K562 (cell line): ENCODE measurements around the gene FGF5. TPM values are rescaled to one million over a fixed set of nuclear protein-coding genes. Genes with fewer than 3 reads are reported as not detected.
A peak's percentile ranks its signal among the peaks of the same experiment; 100 is the strongest.

Experiments used
- ATAC-seq: fragments of 200-7000 bp; cut with Tn5 transposase; 3 replicates; pipeline ENCODE4 v1.9.1; 2020; ENCODE audit warnings: moderate library complexity
- BruUV-seq: library from RNA; stranded (reverse); fragments of 400-500 nt; replicated peaks from 2 replicates; lab custom pipeline; 2021; lab: Mats Ljungman, UMichigan
- CTCF ChIA-PET: fragments of 300-600 bp; formaldehyde crosslinking; extraction: SDS; loops from one replicate; lab custom pipeline; 2021; ENCODE audit warnings: low intra/inter-chr PET ratio; lab: Yijun Ruan, JAX
- POLR2A ChIA-PET: fragments of 300-600, 350-650 bp; sonication (Branson Sonifier 250); formaldehyde crosslinking; extraction: SDS; loops from one replicate; lab custom pipeline; 2021; ENCODE audit warnings: antibody characterized with exemption, inconsistent platforms; lab: Yijun Ruan, JAX
- DNase-seq, 4 experiments: peaks; one replicate each; pipeline versions ENCODE4 v3.0.0 to v3.0.0-alpha.2; 2011 to 2018; ENCODE audit warnings: low spot score in 3 of 4, mixed read lengths in 3 of 4; ENCODE audit errors: extremely low read depth in 1 of 4
- FAIRE-seq: peaks from 2 replicates; lab custom pipeline; 2011; peaks lifted over from hg19 to GRCh38; lab: Jason Lieb, UNC
- H2AFZ ChIP-seq: 2 replicates; pipeline ENCODE4 v1.6.0; 2011; ENCODE audit warnings: low read depth, low read length, control low read depth, inconsistent platforms
- H3K27ac ChIP-seq: fragments of 200-600 bp; 3 replicates; pipeline ENCODE4 v1.8.0; 2011; ENCODE audit warnings: low read depth, mild to moderate bottlenecking, control low read depth, inconsistent platforms, low read length, moderate library complexity, mixed read lengths; ENCODE audit errors: extremely low read depth
- H3K27me3 ChIP-seq, 2 experiments: fragments of 300-600 bp in 1 of 2; 2 replicates in 1 of 2; 3 replicates in 1 of 2; pipeline versions ENCODE4 v1.6.0 to v1.8.0; 2011; ENCODE audit warnings: inconsistent platforms in 2 of 2, low read length in 2 of 2, mild to moderate bottlenecking in 1 of 2, mixed read lengths in 1 of 2, moderate library complexity in 1 of 2; ENCODE audit not compliant: control insufficient read depth in 2 of 2, insufficient read depth in 2 of 2
- H3K36me3 ChIP-seq: fragments of 300-600 bp; 3 replicates; pipeline ENCODE4 v1.8.0; 2011; ENCODE audit warnings: mild to moderate bottlenecking, low read length, inconsistent platforms; ENCODE audit not compliant: control insufficient read depth, insufficient read depth
- H3K4me1 ChIP-seq, 2 experiments: fragments of 200-600 bp in 1 of 2; replicated peaks in 1 of 2; 2 replicates in 1 of 2; 3 replicates in 1 of 2; pipeline versions ENCODE4 v1.5.1 to v1.8.0; 2011; ENCODE audit warnings: inconsistent platforms in 2 of 2, low read length in 2 of 2, mild to moderate bottlenecking in 1 of 2, mixed read lengths in 1 of 2, moderate library complexity in 1 of 2; ENCODE audit not compliant: control insufficient read depth in 2 of 2, insufficient read depth in 2 of 2
- H3K4me2 ChIP-seq: 2 replicates; pipeline ENCODE4 v1.6.1; 2011; ENCODE audit warnings: low read length, control low read depth, inconsistent platforms, mixed read lengths; ENCODE audit not compliant: insufficient read depth
- H3K4me3 ChIP-seq: fragments of 200-600 bp; sonication (generic), shearing (Covaris generic); 2 replicates; pipeline ENCODE4 v1.5.1; 2016; ENCODE audit warnings: control low read depth, inconsistent platforms
- H3K79me2 ChIP-seq: fragments of 200-600 bp; 3 replicates; pipeline ENCODE4 v1.8.0; 2011; ENCODE audit warnings: low read length, inconsistent platforms; ENCODE audit not compliant: control insufficient read depth, insufficient read depth
- H3K9ac ChIP-seq, 2 experiments: 2 replicates each; pipeline versions ENCODE4 v1.6.0 to v1.6.1; 2011; ENCODE audit warnings: low read depth in 2 of 2, low read length in 2 of 2, control low read depth in 1 of 2, inconsistent platforms in 1 of 2, mild to moderate bottlenecking in 1 of 2, mixed read lengths in 1 of 2; ENCODE audit not compliant: insufficient read depth in 1 of 2
- H3K9me1 ChIP-seq: one replicate; pipeline ENCODE4 v1.6.0; 2011; ENCODE audit warnings: inconsistent platforms, mild to moderate bottlenecking, low read length, moderate library complexity; ENCODE audit not compliant: control insufficient read depth, insufficient read depth
- H3K9me3 ChIP-seq: replicated peaks from 2 replicates; pipeline ENCODE4 v1.5.1; 2011; ENCODE audit warnings: low read depth, low read length, inconsistent platforms; ENCODE audit not compliant: control insufficient read depth, insufficient read depth
- H4K20me1 ChIP-seq: replicated peaks from 2 replicates; pipeline ENCODE4 v1.6.1; 2011; ENCODE audit warnings: low read length, inconsistent platforms, mixed read lengths; ENCODE audit not compliant: control insufficient read depth, insufficient read depth
- BRCA1 ChIP-seq, 2 experiments: fragments of 450-650 bp in 1 of 2; sonication (generic) in 1 of 2; formaldehyde crosslinking in 1 of 2; IDR thresholded peaks; 2 replicates each; pipeline versions ENCODE4 v1.5.0 to v1.6.1; 2017 to 2020; ENCODE audit warnings: mild to moderate bottlenecking in 1 of 2, missing genetic modification reagents in 1 of 2
- HMGN3 ChIP-seq: IDR thresholded peaks from 2 replicates; pipeline ENCODE4 v1.6.1; 2011; ENCODE audit warnings: borderline replicate concordance, low read depth, mild to moderate bottlenecking, mixed read lengths, low read length; ENCODE audit not compliant: insufficient read length; ENCODE audit errors: extremely low read depth
- KDM4B ChIP-seq, 2 experiments: fragments of 450-650 bp in 1 of 2; sonication (generic) in 1 of 2; IDR thresholded peaks; 2 replicates each; pipeline ENCODE4 v1.6.1; 2016 to 2017; ENCODE audit warnings: borderline replicate concordance in 2 of 2, antibody characterized with exemption in 1 of 2, low read depth in 1 of 2, mild to moderate bottlenecking in 1 of 2
- MEF2A ChIP-seq: IDR thresholded peaks from 2 replicates; pipeline ENCODE4 v1.6.1; 2011; ENCODE audit warnings: low read depth, mild to moderate bottlenecking, low read length, moderate library complexity; ENCODE audit not compliant: control insufficient read depth
- PRMT5 ChIP-seq: sonication (generic); formaldehyde crosslinking; IDR thresholded peaks from 2 replicates; pipeline ENCODE4 v1.5.0; 2020; ENCODE audit warnings: missing genetic modification reagents
- ZFPM2 ChIP-seq: fragments of 250-450 bp; sonication (Bioruptor Pico); IDR thresholded peaks from 2 replicates; pipeline ENCODE4 v1.5.1; 2022; ENCODE audit warnings: mild to moderate bottlenecking
- ZNF134 ChIP-seq: fragments of 250-450 bp; sonication (Bioruptor Pico); conservative IDR thresholded peaks from 2 replicates; pipeline ENCODE4 v1.4.0; 2020
- ZNF165 ChIP-seq: fragments of 250-450 bp; sonication (Bioruptor Pico); IDR thresholded peaks from 2 replicates; pipeline ENCODE4 v1.4.0; 2020; ENCODE audit warnings: borderline replicate concordance
- ZNF75A ChIP-seq: fragments of 450-650 bp; formaldehyde crosslinking; IDR thresholded peaks from 2 replicates; pipeline ENCODE4 v1.4.0; 2020; ENCODE audit warnings: mild to moderate bottlenecking
- ZSCAN29 ChIP-seq: fragments of 450-650 bp; IDR thresholded peaks from 2 replicates; pipeline ENCODE4 v1.6.1; 2017
- WGBS: fragments of 100-300 bp; shearing (Covaris generic); methylation state at CpG from one replicate; pipeline ENCODE4 v1.1.6; 2016; ENCODE audit warnings: low coverage, mixed read lengths; ENCODE audit not compliant: insufficient coverage; ENCODE audit errors: missing lambda C conversion rate; 5-methylcytosine and 5-hydroxymethylcytosine counted together
- in situ Hi-C: fragments of 300-500 bp; cut with MboI; formaldehyde crosslinking; loops from 4 replicates; pipeline ENCODE4 v1.15.0; 2018; ENCODE audit warnings: inconsistent platforms, mixed read lengths
- intact Hi-C: fragments of 100-400 bp; cut with micrococcal nuclease; formaldehyde crosslinking; loops from 2 replicates; pipeline ENCODE4 v1.14.2; 2022
- polyA plus RNA-seq, 8 experiments: library from polyadenylated mRNA; depleted of rRNA in 4 of 8; stranded (reverse) in 5 of 8; unstranded in 3 of 8; fragments of >200 nt; fragmentation: Nextera tagmentation in 2 of 8; fragmentation: Illumina TruSeq in 1 of 8; extraction: Ambion mirVana in 2 of 8; extraction: Trizol in 1 of 8; gene quantifications; 2 replicates each; pipeline versions ENCODE4 v1.2.1 to v1.2.3, GENCODE V29; 2011 to 2014; ENCODE audit warnings: inconsistent platforms in 1 of 8, missing spikeins in 1 of 8
- total RNA-seq, 7 experiments: library from RNA; depleted of rRNA in 6 of 7; stranded (reverse); fragments of >200 nt in 6 of 7; fragmentation: Illumina TruSeq in 2 of 7; extraction: Trizol in 2 of 7; gene quantifications; 2 replicates each; pipeline versions ENCODE4 v1.2.1 to v1.2.3, GENCODE V29; 2011 to 2021; ENCODE audit warnings: low replicate concordance in 1 of 7
- TF ChIP-seq, protein P1 (sequence below): sonication (generic); formaldehyde crosslinking; IDR thresholded peaks from 2 replicates; pipeline ENCODE4 v1.8.0; 2023; ENCODE audit warnings: mild to moderate bottlenecking, missing genetic modification reagents
- TF ChIP-seq, protein P2 (sequence below), 2 experiments: fragments of 450-650 bp; conservative IDR thresholded peaks; 2 replicates each; pipeline ENCODE4 v1.6.1; 2017; ENCODE audit warnings: mild to moderate bottlenecking in 2 of 2, moderate library complexity in 2 of 2
- TF ChIP-seq, protein P3 (sequence below), 2 experiments: fragments of 250-450 bp in 1 of 2; fragments of 450-650 bp in 1 of 2; sonication (Bioruptor Pico) in 1 of 2; IDR thresholded peaks; 2 replicates each; pipeline versions ENCODE4 v1.6.1 to v1.8.0; 2016 to 2021; ENCODE audit warnings: mild to moderate bottlenecking in 2 of 2, moderate library complexity in 2 of 2, missing compliant biosample characterization in 1 of 2, missing genetic modification characterization in 1 of 2

The FGF5 gene
- total and polyA plus RNA-seq, 9 of the 15 experiments (the other 6 are each of a cell fraction or from before 2014, with no cell fraction given) = 0.38 to 2.7 (median 1.1) TPM

GRCh38 chr4:80307183-80307735 is 40.8 kb downstream of the FGF5 start:
- H3K27me3 ChIP-seq = no peaks in the 10 kb centered on the region
- CTCF ChIA-PET = no interaction called here
- WGBS = 23% methylated on average over 1 of the region's 1 CpG
- in situ Hi-C loops (no loop called here), intact Hi-C loops (no loop called here)
- peak overlapping the region; percentile 58; the same call in 1 of the 2 replicates for H2AFZ ChIP-seq
- H4K20me1 ChIP-seq = no peaks in the 10 kb centered on the region
- TF ChIP-seq PRMT5 (CRISPR knock-in tag) (no peak), BRCA1 (IDR thresholded peaks at IDR 0.05) (no peak), BRCA1 (CRISPR knock-in tag; IDR thresholded peaks at IDR 0.05) (no peak), ZSCAN29 (no peak), HMGN3 (no peak), MEF2A (no peak), ZNF165 (CRISPR knock-in tag) (no peak), ZNF134 (CRISPR knock-in tag) (no peak), ZFPM2 (CRISPR knock-in tag) (no peak), ZNF75A (CRISPR knock-in tag) (no peak), KDM4B (IDR thresholded peaks at IDR 0.05; ENCODE audit: borderline replicate concordance in 2 of 2, low read depth in 1 of 2) (no peak)
- TF ChIP-seq, protein P1, sequence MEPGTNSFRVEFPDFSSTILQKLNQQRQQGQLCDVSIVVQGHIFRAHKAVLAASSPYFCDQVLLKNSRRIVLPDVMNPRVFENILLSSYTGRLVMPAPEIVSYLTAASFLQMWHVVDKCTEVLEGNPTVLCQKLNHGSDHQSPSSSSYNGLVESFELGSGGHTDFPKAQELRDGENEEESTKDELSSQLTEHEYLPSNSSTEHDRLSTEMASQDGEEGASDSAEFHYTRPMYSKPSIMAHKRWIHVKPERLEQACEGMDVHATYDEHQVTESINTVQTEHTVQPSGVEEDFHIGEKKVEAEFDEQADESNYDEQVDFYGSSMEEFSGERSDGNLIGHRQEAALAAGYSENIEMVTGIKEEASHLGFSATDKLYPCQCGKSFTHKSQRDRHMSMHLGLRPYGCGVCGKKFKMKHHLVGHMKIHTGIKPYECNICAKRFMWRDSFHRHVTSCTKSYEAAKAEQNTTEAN (CRISPR knock-in tag) = no peak
- TF ChIP-seq, protein P2, sequence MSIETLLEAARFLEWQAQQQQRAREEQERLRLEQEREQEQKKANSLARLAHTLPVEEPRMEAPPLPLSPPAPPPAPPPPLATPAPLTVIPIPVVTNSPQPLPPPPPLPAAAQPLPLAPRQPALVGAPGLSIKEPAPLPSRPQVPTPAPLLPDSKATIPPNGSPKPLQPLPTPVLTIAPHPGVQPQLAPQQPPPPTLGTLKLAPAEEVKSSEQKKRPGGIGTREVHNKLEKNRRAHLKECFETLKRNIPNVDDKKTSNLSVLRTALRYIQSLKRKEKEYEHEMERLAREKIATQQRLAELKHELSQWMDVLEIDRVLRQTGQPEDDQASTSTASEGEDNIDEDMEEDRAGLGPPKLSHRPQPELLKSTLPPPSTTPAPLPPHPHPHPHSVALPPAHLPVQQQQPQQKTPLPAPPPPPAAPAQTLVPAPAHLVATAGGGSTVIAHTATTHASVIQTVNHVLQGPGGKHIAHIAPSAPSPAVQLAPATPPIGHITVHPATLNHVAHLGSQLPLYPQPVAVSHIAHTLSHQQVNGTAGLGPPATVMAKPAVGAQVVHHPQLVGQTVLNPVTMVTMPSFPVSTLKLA (conservative IDR thresholded peaks at IDR 0.05) = no peak
- TF ChIP-seq, protein P3, sequence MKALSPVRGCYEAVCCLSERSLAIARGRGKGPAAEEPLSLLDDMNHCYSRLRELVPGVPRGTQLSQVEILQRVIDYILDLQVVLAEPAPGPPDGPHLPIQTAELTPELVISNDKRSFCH (CRISPR knock-in tag; IDR thresholded peaks at IDR 0.05) = no peak
- TF ChIP-seq, protein P3 (tag; IDR thresholded peaks at IDR 0.05) = no peak
- DNase-seq = no peak
- H3K4me1 ChIP-seq = no peaks in the 10 kb centered on the region
- no peaks in the 10 kb centered on the region for H3K9me1 ChIP-seq
- H3K4me3 ChIP-seq = no peak overlapping the region
- no peaks in the 10 kb centered on the region for H3K9me3 ChIP-seq
- FAIRE-seq = no peak
- no peaks in the 10 kb centered on the region for H3K79me2 ChIP-seq
- POLR2A ChIA-PET = interaction anchor here (0.6 to 1.2 kb wide), 2 partner anchors 13 to 29 kb away, joined by 3 read pairs; no protein-coding TSS in a partner anchor
- ATAC-seq = no peak
- H3K36me3 ChIP-seq = no peaks in the 10 kb centered on the region
- H3K9ac ChIP-seq = no peak overlapping the region
- no peak overlapping the region for H3K27ac ChIP-seq
- H3K4me2 ChIP-seq = no peak overlapping the region
- BruUV-seq = no TSS peak
